Rectal smooth muscle tissue (tissue), 1 donor: ENCODE measurements around the gene SMIM38.
"Not testable (repeated sequence)": the region's sequence is repeated elsewhere in the genome, so short reads cannot be mapped to it uniquely, and the experiment has no call there.

Experiments used
- H3K27ac ChIP-seq: one replicate; pipeline ENCODE4 v1.7.0; 2013; ENCODE audit warnings: low read depth, low read length, inconsistent platforms
- H3K27me3 ChIP-seq: one replicate; pipeline ENCODE4 v1.7.0; 2013; ENCODE audit warnings: low read length; ENCODE audit not compliant: control insufficient read depth, insufficient read depth
- H3K36me3 ChIP-seq: one replicate; pipeline ENCODE4 v1.7.0; 2013; ENCODE audit warnings: low read length; ENCODE audit not compliant: control insufficient read depth, insufficient read depth
- H3K4me1 ChIP-seq: one replicate; pipeline ENCODE4 v1.7.0; 2013; ENCODE audit warnings: low read length; ENCODE audit not compliant: control insufficient read depth, insufficient read depth
- H3K4me3 ChIP-seq: one replicate; pipeline ENCODE4 v1.7.0; 2013; ENCODE audit warnings: low read length
- H3K9ac ChIP-seq: one replicate; pipeline ENCODE4 v1.7.0; 2013; ENCODE audit warnings: low read length

SMIM38 gene

GRCh38 chr11:69135420-69136363, 20.0 kb upstream of the SMIM38 start:
- Histone ChIP-seq H3K9ac (no peak overlapping the region), H3K4me1 (no peaks in the 10 kb centered on the region), H3K4me3 (no peak overlapping the region), H3K36me3 (no peaks in the 10 kb centered on the region), H3K27ac (no peak overlapping the region), H3K27me3 (no peaks in the 10 kb centered on the region)

- Histone ChIP-seq H3K27ac (no peak overlapping the region), H3K4me1 (no peaks in the 10 kb centered on the region), H3K9ac (no peak overlapping the region), H3K4me3 (no peak overlapping the region), H3K27me3 (no peaks in the 10 kb centered on the region), H3K36me3 (no peaks in the 10 kb centered on the region)
Measured at GRCh38 chr11:69136471-69136870, 19.3 kb upstream of the SMIM38 start.

- H3K4me1 ChIP-seq: no peaks in the 10 kb centered on the region
- peaks cover 2% of the 10 kb centered on the region for H3K36me3 ChIP-seq
- H3K27ac ChIP-seq: no peak overlapping the region
- no peak overlapping the region for H3K9ac ChIP-seq
- no peak overlapping the region for H3K4me3 ChIP-seq
- H3K27me3 ChIP-seq: no peaks in the 10 kb centered on the region
Measured at GRCh38 chr11:69137151-69137844, 18.4 kb upstream of the SMIM38 start.

- no peak overlapping the region for H3K9ac ChIP-seq
- H3K27ac ChIP-seq: no peak overlapping the region
- no peaks in the 10 kb centered on the region for H3K4me1 ChIP-seq
- H3K27me3 ChIP-seq: no peaks in the 10 kb centered on the region
- no peak overlapping the region for H3K4me3 ChIP-seq
- peaks cover 2% of the 10 kb centered on the region for H3K36me3 ChIP-seq
Measured at GRCh38 chr11:69138265-69138664, 17.5 kb upstream of the SMIM38 start.

GRCh38 chr11:69140161-69140560, 15.6 kb upstream of the SMIM38 start:
- H3K36me3 ChIP-seq, H3K4me3 ChIP-seq, H3K27me3 ChIP-seq, H3K9ac ChIP-seq, H3K4me1 ChIP-seq, H3K27ac ChIP-seq: not testable (repeated sequence)

GRCh38 chr11:69140635-69141034, 15.1 kb upstream of the SMIM38 start:
- Histone ChIP-seq H3K9ac (no peak overlapping the region), H3K4me3 (no peak overlapping the region), H3K27me3 (no peaks in the 10 kb centered on the region), H3K36me3 (peaks cover 2% of the 10 kb centered on the region), H3K4me1 (no peaks in the 10 kb centered on the region), H3K27ac (no peak overlapping the region)

- Histone ChIP-seq H3K9ac (no peak overlapping the region), H3K36me3 (peaks cover 2% of the 10 kb centered on the region), H3K4me1 (no peaks in the 10 kb centered on the region), H3K4me3 (no peak overlapping the region), H3K27me3 (no peaks in the 10 kb centered on the region), H3K27ac (no peak overlapping the region)
Measured at GRCh38 chr11:69141742-69142141, 14.0 kb upstream of the SMIM38 start.

GRCh38 chr11:69142895-69143294, 12.8 kb upstream of the SMIM38 start:
- H3K4me1 ChIP-seq: no peaks in the 10 kb centered on the region
- no peak overlapping the region for H3K9ac ChIP-seq
- no peaks in the 10 kb centered on the region for H3K27me3 ChIP-seq
- H3K36me3 ChIP-seq: peaks cover 2% of the 10 kb centered on the region
- no peak overlapping the region for H3K27ac ChIP-seq
- no peak overlapping the region for H3K4me3 ChIP-seq

GRCh38 chr11:69144316-69145049, 11.3 kb upstream of the SMIM38 start:
- H3K9ac ChIP-seq: no peak overlapping the region
- no peak overlapping the region for H3K27ac ChIP-seq
- H3K27me3 ChIP-seq: no peaks in the 10 kb centered on the region
- no peaks in the 10 kb centered on the region for H3K4me1 ChIP-seq
- peaks cover 2% of the 10 kb centered on the region for H3K36me3 ChIP-seq
- H3K4me3 ChIP-seq: no peak overlapping the region

GRCh38 chr11:69145050-69145380, 10.7 kb upstream of the SMIM38 start:
- H3K9ac ChIP-seq: no peak overlapping the region
- H3K27ac ChIP-seq: no peak overlapping the region
- no peaks in the 10 kb centered on the region for H3K27me3 ChIP-seq
- peaks cover 2% of the 10 kb centered on the region for H3K36me3 ChIP-seq
- H3K4me1 ChIP-seq: no peaks in the 10 kb centered on the region
- no peak overlapping the region for H3K4me3 ChIP-seq

- no peaks in the 10 kb centered on the region for H3K36me3 ChIP-seq
- H3K27me3 ChIP-seq: no peaks in the 10 kb centered on the region
- no peaks in the 10 kb centered on the region for H3K4me1 ChIP-seq
- H3K9ac ChIP-seq: no peak overlapping the region
- no peak overlapping the region for H3K4me3 ChIP-seq
- no peak overlapping the region for H3K27ac ChIP-seq
Measured at GRCh38 chr11:69148377-69148762, 7.4 kb upstream of the SMIM38 start.

- Histone ChIP-seq H3K27me3 (no peaks in the 10 kb centered on the region), H3K27ac (no peak overlapping the region), H3K4me1 (no peaks in the 10 kb centered on the region), H3K36me3 (no peaks in the 10 kb centered on the region), H3K4me3 (no peak overlapping the region), H3K9ac (no peak overlapping the region)
Measured at GRCh38 chr11:69148806-69149205, 6.9 kb upstream of the SMIM38 start.
